Activated T-cell treated with anti-CD3 and anti-CD28 coated beads for 4 hours (primary cell): Measurements from ENCODE around the gene TTC7B.

Experiments used
- DNase-seq: peaks from one replicate; pipeline ENCODE4 v3.0.0-alpha.2; 2020

Gene TTC7B

DNA sequence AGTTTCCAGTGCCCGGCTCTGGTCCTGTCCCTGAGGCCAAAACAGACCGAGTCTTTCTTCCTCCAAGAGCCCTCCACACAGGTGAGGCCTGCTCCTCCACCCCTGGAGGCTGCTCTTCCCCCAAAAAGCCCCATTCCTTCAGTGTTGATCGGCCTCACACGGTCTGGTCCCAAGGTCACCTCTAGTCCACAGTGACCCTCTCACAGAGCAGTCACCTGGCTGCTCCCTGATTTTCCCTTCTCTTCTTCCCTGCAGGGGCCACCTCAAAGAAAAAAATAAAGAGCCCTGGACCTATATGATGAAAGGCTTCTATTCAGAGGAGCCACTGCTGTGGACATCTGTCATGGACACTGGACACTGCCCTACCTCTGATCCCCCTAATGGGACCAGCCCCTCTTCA is 42.5 kb downstream of the TTC7B start:
- no peak for DNase-seq

GRCh38 chr14:90773196-90773486 is 43.1 kb downstream of the TTC7B start:
- no peak for DNase-seq

GRCh38 chr14:90767899-90768298 is 48.3 kb downstream of the TTC7B start:
- no peak for DNase-seq

DNA sequence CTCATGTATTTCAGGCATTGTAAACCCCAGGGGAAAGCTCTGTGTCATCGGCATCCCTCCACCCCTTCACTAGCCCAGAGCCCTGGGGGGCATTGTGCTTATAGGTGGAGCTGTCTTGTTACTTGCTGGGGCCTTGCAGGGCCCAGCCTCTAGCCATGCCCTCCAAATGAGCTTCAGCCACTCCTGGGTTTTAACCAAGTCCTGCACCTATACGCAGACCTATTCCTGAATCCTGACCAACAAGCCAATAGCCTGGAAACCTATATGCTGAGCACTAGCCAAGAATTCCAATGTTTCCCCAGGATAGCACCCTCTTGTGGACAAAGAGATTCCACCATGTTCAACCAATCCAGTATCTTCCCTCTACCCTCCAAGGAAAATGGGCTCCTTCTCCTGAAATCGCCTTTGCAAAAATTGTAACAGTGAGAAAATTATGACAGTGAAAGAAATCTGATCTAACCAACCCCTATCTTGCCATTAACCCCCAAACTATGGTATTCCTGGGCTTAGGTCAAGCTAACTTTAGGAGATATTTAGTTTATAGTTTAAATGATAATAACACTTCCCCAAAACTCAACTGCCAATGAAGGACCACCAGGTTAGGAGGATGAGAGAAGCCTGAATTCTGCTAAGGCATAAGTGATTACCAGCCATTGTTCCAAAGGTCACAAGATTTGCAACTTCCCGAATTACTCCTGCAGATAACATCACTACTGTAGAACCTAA is 55.5 kb downstream of the TTC7B start:
- no peak for DNase-seq

DNA sequence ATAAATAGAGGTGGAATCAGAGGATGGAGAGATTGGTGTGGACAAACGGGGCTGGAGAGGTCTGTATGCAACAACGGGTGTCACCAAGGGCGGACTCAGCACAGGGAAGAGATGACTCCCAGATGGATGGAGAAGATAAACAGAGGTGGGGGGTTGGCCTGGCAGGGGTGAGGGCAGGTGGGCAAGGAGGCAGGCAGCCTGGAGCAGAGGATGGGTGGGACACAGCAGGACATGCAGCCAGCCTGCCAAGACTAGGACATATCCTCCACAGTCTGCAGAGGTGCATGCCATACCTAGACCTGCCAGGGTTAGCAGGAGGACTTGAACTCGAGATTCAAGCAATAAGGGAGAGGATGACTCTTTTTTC is 56.2 kb downstream of the TTC7B start:
- no peak for DNase-seq

DNA sequence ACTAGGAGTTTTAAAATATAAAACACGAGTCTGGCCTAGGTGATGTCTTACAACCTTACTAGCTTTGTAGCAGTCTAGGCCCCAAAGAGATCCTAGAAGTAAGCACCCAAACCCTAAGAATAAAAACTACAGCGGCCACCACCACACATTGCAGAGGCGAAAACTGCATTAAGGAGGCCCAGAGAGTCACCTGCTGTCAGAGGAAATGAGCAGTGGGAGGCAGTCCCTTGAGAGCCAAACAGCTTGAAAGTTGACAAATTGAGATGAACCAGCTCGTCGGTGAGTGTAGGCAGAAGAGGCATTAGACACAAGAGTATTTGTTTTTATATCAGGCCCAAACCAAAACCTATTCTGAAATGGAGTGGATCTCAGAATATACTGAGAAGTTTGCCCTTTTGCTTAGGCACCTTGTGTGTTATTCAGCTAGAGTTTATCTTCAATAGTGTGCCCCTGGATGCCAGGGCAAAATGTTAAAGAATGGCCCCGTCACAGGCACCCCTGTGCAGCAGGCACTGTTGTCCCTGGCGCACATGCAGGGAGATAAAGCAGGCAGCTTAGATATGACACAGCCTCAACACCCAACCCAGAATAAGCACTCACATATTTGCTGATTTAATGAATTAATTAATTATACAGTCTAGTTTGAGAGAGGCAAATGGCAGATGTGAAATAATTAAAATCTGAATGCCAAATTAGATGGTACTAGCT is 56.7 kb downstream of the TTC7B start:
- DNase-seq: no peak

GRCh38 chr14:90758959-90759358 is 57.3 kb downstream of the TTC7B start:
- DNase-seq: no peak

DNA sequence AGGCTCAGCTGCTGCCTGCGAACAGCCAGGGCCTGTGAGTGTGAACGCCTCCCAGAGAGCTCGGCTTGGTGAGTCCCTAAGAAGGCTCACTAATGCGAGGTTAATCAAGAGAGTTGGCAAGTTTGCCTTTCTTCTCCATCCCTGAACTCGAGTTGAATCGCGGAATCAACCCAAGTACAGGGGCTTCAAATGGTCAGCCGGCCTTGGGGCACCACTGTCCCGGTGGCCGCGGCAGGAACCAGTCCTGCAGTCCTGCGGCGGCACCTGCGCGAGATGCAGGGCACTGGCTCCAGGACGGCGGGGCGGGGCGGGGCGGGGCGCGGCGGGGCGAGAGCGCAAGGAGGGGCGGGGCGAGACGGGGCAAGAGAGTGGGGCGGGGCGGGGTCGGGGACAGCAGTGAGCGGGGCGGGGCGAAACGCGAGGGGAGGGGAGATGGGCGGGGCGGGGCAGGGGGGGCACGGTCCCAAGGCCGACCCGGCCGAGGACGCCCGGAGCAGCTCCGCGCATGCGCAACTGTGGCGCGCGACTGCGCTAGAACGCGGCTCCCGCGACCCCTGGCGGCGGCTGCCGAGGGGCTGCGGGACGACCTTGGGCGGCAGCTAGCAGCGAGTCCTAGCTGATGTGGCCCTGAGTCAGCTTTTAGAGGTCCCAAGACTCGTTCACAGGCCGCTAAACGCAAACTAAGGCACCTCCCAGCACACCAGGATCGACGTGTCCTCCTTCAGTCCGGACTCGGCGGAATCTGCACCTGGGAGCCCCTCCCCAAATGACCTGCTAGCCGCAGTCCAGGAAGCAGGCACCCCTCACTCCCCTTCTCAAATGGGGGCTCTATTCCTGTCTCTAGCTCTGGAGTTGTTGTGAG is 58.0 kb downstream of the TTC7B start:
- peak; percentile 92 for DNase-seq

GRCh38 chr14:90757452-90757851 is 58.8 kb downstream of the TTC7B start:
- DNase-seq: no peak

DNA sequence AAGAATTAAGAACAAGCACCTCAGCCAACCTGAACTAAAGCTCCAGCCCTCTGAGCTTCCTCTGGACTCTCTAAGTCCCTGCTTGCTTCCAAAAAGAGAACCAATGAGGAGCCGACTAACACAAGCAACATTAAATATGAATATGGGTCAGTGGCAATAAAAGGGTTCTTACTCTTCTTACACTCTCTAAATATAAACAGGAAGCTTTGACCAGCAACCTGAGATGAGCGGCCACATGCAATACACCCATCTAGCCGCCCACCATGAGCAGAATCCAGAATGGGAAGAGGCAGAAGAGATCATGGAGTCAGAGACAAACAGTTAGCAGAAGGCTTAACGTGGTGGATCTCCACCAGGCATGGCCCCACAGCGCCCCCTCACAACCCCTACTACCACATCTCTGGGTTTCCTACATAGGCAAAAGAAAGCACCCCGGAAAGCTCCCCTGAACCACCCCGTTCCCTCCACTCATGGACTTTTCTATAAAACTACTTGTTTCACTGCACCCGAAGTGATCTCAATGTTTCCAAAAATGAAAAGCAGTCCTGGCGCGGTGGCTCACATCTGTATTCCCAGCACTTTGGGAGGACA is 59.4 kb downstream of the TTC7B start:
- DNase-seq: no peak

DNA sequence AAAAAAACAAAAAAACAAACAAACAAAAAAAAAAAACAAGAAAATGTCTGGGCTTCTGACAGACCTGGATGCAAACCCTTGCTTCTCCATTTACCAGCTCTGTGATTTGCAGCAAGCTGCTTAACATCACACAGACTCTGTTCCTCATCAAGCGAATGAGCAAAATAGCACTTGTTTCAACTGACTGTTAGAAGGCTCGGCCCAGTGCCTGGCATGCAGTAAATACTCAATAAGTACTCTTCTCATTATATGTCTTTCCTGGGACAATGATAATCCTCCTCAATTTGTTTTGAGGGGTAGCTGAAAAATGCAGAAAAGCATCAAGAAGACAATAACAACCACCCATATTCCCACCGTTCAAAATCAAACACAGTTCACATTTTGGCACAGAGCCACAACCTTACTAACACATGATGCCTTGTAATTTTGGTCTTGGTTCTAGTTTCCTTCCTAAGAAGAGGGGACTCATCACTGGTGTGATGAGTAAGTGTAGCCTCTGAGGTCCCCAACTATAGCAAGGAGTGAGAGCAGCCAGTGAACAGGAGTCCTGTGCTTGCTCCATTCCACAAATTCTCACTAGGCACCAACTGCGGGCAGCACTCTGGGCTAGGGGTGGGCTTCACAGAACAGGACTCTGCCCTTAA is 60.4 kb downstream of the TTC7B start:
- no peak for DNase-seq

DNA sequence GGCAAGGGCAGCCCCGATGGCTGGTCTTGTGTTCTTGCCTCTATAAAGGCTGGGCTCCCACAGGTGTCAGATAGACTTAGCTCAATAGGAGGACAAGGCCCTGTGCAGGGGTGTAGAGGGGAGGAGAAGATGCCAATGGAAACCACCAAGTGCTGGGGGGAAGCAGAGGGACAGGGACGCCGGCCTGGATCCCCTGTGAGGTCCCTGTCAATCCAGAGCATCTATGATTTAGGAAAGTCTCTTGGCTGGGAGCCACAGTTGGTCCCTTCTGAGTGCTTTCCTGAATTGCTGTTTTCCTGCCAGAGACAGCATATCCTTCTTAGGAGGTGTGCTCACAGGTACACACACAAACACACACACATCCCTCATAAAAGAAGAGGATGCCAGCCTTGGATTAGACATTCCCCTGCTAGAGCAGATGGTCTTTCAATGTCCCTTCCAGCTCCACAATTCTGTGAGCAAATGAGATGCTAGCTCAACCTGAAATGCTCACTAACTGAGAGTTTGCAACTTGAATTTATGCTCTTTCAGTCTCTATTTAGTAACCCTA is 62.7 kb downstream of the TTC7B start:
- DNase-seq: no peak

DNA sequence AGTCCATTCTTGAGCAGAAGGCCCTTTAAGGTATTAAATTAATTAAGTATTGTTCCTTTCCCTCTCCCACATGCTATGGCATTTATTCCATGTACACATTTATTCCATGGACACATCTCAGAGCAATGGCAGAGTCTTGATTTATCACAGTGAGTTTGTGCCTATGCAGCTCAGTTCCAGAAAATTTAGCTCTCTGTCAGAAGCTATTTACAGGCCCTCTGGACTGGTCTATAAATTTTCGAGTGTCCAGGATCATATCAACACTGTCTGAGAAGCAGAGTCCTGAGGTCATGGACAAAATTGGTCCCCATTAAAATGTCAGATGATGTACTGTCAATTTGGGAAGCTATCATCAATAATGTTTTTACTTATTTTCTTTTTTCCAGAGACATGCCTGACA is 65.5 kb downstream of the TTC7B start:
- no peak for DNase-seq

GRCh38 chr14:90750191-90750590 is 66.0 kb downstream of the TTC7B start:
- no peak for DNase-seq

DNA sequence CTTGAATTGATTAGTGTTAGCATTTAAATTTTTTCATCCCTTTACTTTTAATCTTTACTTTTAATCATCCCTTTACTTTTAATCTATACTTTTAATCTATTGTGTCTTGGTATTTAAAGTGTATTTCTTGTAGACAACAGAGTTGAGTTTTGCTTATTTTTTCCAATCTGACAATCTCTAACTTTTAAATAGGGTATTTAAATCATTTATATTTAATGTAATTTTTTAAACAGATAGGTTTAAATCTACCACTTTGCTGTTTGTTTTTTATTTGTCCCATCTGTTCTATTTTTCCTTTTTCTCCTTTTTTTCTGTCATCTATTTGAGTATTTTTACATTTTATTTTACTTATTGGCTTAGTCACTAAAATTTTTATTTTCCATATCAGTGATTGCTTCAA is 68.3 kb downstream of the TTC7B start:
- no peak for DNase-seq

DNA sequence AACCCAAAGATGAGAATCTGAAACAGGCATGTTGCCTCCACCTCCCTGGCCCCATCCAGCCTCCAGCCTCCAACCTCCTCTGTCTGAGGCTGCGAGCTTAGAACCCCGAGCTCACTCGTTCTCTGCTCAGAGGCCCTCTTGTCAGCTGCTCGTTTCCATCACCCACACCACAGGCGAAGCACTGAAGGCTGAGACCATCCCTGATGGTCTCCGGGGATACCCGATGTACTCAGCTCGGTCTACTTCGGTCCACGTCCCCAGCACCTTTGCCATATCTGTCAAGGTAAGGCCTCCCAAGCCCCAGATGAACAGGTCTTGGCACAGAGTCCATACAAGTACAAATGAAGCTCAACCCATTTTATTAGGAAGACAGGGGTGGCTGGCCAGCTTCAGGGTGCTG is 72.4 kb downstream of the TTC7B start:
- DNase-seq: no peak

DNA sequence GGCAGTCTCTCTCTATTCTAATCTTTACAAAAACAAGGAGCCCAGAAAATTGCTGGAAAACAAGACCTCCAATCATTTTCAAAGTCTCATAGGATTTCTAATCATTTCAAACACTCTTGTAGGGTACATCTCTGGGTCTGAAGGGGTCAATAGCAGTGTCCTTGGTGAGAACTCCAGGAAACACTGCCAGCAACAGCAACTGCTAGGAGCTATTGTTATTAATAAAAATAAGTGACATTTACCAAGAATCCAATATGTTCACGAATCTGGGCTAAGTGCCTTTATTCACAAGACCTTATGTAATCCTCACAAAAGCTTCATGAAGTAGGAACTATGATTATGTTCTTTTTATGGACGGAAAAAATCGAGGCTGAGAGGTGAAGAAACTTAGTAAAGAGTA is 72.8 kb downstream of the TTC7B start:
- no peak for DNase-seq

GRCh38 chr14:90742729-90743128 is 73.5 kb downstream of the TTC7B start:
- no peak for DNase-seq

DNA sequence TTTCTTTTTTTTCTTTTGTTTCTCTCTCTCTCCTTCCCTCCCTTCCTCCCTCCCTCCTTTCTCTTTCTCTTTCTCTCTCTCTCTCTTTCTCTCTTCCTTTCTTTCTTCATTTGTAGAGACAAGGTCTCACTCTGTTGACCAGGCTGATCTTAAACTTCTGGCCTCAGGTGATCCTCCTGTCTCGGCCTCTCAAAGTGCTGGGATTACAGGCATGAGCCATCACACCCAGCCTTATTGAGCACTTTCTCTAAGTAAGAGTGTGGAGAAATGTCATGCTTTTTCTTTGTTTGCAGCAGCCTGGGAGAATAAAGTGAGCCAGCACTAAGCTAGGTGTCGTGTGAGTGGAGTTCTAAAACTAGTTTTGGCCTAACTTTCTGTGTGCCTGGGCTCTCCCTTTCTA is 74.0 kb downstream of the TTC7B start:
- DNase-seq: no peak

DNA sequence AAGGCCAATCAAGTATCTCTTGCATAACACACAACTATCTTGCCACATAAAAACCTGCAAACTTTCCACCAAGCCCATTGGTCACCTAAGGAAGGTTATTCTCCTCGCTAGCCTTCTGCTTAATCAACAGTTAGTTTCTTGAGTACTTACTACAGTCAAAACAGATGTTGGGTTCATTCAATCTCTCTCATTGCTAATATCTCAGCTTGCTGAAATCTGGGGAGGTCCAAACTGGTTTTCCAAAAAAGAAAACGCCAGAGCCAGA is 74.6 kb downstream of the TTC7B start:
- DNase-seq: no peak

DNA sequence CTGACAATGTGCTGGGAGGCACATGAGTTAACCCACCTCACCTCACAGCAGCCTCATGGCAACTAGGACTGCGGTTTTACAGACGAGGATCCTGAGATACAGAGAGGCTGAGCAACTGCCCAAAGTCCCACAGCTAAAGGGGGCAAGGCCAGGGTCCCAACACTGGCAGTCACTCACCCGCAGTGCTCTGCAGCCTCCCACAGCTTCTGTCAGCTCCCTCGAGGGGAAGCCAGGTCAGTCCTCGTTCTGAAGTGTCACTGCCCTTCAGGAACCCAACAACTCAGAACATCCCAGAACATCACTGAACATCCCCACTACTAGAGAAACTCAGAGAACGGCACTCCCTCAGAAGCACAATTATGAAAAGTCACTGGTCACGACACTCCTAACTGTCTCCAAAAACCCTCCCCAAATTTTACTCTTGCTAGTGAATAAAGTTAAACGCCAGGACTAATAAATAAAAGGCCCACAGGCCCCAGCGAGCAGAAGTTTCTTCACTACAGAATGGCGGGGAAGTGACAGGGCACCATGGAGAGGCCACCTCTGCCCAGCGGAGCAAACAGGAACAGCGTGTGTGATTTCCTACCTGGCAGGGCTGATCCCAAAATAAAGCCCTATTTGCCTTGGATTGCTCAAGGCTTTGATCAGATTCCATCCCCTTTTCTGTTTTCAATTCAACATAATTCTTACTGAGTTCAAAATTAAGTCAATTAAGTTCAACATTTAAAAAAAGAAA is 75.1 kb downstream of the TTC7B start:
- DNase-seq: no peak

GRCh38 chr14:90740081-90740480 is 76.1 kb downstream of the TTC7B start:
- no peak for DNase-seq
